B cell (primary cell): ENCODE results near the gene PCGF3. TPM values are rescaled to one million over a fixed set of nuclear protein-coding genes. Genes with fewer than 3 reads are reported as not detected.

Experiments used
- ATAC-seq: fragments of 200-7000 bp; cut with Tn5 transposase; one replicate; pipeline ENCODE4 v1.10.0; 2021; ENCODE audit warnings: low read depth, mild to moderate bottlenecking, moderate number of reproducible peaks, moderate library complexity
- CTCF ChIA-PET: fragments of 350-600 bp; sonication (Branson Sonifier 250); formaldehyde crosslinking; loops from one replicate; lab custom pipeline; 2021; ENCODE audit warnings: antibody characterized with exemption, inconsistent platforms; lab: Charles Lee
- POLR2A ChIA-PET: fragments of 350-600 bp; sonication (Branson Sonifier 250); formaldehyde crosslinking; loops from one replicate; lab custom pipeline; 2021; ENCODE audit warnings: antibody characterized with exemption; lab: Charles Lee
- DNase-seq: peaks from one replicate; pipeline ENCODE4 v3.0.0; 2013
- H2AFZ ChIP-seq: 2 replicates; pipeline ENCODE4 v1.6.1; 2012; ENCODE audit warnings: mild to moderate bottlenecking, low read depth, low read length; ENCODE audit not compliant: insufficient read depth, poor library complexity, severe bottlenecking
- H3K27ac ChIP-seq, 2 donors: 1 replicate in 1 of 2; 2 replicates in 1 of 2; pipeline ENCODE4 v1.5.1; 2012 to 2013; ENCODE audit warnings: low read length in 2 of 2, mild to moderate bottlenecking in 2 of 2, moderate library complexity in 1 of 2
- H3K27me3 ChIP-seq, 4 experiments: fragments of 200-600 bp in 1 of 4; sonication (generic) in 1 of 4; replicated peaks in 1 of 4; 1 replicate in 2 of 4; 2 replicates in 2 of 4; pipeline versions ENCODE4 v1.6.1 to v1.7.0; 2013 to 2016; ENCODE audit warnings: low read length in 3 of 4, mild to moderate bottlenecking in 2 of 4, mixed read lengths in 1 of 4, moderate library complexity in 1 of 4; ENCODE audit not compliant: insufficient read depth in 4 of 4, control insufficient read depth in 3 of 4; ENCODE audit errors: control extremely low read depth in 1 of 4
- H3K36me3 ChIP-seq, 2 experiments: replicated peaks in 1 of 2; 1 replicate in 1 of 2; 2 replicates in 1 of 2; pipeline versions ENCODE4 v1.6.1 to v1.7.1; 2013; ENCODE audit warnings: low read length in 1 of 2; ENCODE audit not compliant: insufficient read depth in 2 of 2, control insufficient read depth in 1 of 2; ENCODE audit errors: control extremely low read depth in 1 of 2, extremely low read depth in 1 of 2
- H3K4me1 ChIP-seq, 2 donors: fragments of 200-600 bp in 1 of 2; sonication (generic) in 1 of 2; 1 replicate in 1 of 2; 2 replicates in 1 of 2; pipeline versions ENCODE4 v1.5.1 to v1.6.1; 2013 to 2017; ENCODE audit warnings: low read length in 2 of 2; ENCODE audit not compliant: control insufficient read depth in 2 of 2, insufficient read depth in 2 of 2
- H3K4me2 ChIP-seq: replicated peaks from 2 replicates; pipeline ENCODE3; 2012; ENCODE audit warnings: mild to moderate bottlenecking, low read depth, low read length; ENCODE audit not compliant: poor library complexity, severe bottlenecking
- H3K4me3 ChIP-seq, 5 experiments: fragments of 200-600 bp in 1 of 5; sonication (generic) in 1 of 5; 1 replicate in 3 of 5; 2 replicates in 2 of 5; pipeline versions ENCODE4 v1.5.1 to v1.7.0; 2011 to 2016; ENCODE audit warnings: low read length in 4 of 5, mild to moderate bottlenecking in 4 of 5, low read depth in 2 of 5, control low read depth in 1 of 5, moderate library complexity in 1 of 5; ENCODE audit not compliant: insufficient read depth in 1 of 5; ENCODE audit errors: control extremely low read depth in 1 of 5, extremely low read depth in 1 of 5
- H3K79me2 ChIP-seq: fragments of 200-600 bp; sonication (generic); one replicate; pipeline ENCODE4 v1.6.0; 2016; ENCODE audit warnings: low read length; ENCODE audit not compliant: control insufficient read depth, insufficient read depth
- H3K9ac ChIP-seq: fragments of 200-600 bp; sonication (generic); 2 replicates; pipeline ENCODE4 v1.6.1; 2017; ENCODE audit warnings: mild to moderate bottlenecking, low read length, moderate library complexity
- H3K9me3 ChIP-seq, 3 donors: one replicate each; pipeline versions ENCODE4 v1.6.1 to v1.7.1; 2013; ENCODE audit warnings: low read length in 2 of 3; ENCODE audit not compliant: control insufficient read depth in 2 of 3, insufficient read depth in 1 of 3; ENCODE audit errors: control extremely low read depth in 1 of 3
- H4K20me1 ChIP-seq: 2 replicates; pipeline ENCODE4 v1.6.0; 2012; ENCODE audit warnings: mild to moderate bottlenecking, low read length; ENCODE audit not compliant: insufficient read depth, control insufficient read depth, poor library complexity, severe bottlenecking
- H3K27ac Mint-ChIP-seq: one replicate; pipeline ENCODE4 v1.8.0; 2021; ENCODE audit warnings: mixed read lengths
- H3K27me3 Mint-ChIP-seq: one replicate; pipeline ENCODE4 v1.8.0; 2021; ENCODE audit warnings: mixed read lengths
- H3K4me1 Mint-ChIP-seq: one replicate; pipeline ENCODE4 v1.8.0; 2021; ENCODE audit warnings: mixed read lengths
- H3K4me3 Mint-ChIP-seq: one replicate; pipeline ENCODE4 v1.8.0; 2021; ENCODE audit warnings: mixed read lengths
- H3K9me3 Mint-ChIP-seq: one replicate; pipeline ENCODE4 v1.8.0; 2022; ENCODE audit warnings: mixed read lengths; ENCODE audit not compliant: insufficient read depth
- EZH2 ChIP-seq: IDR thresholded peaks from 2 replicates; pipeline ENCODE4 v1.6.1; 2012; ENCODE audit warnings: borderline replicate concordance, low read depth, mild to moderate bottlenecking, moderate library complexity, low read length; ENCODE audit not compliant: insufficient read depth, poor library complexity, severe bottlenecking
- WGBS: methylation state at CpG from one replicate; pipeline ENCODE4 v1.1.5; 2013; ENCODE audit warnings: missing lambda C conversion rate; ENCODE audit not compliant: insufficient coverage; 5-methylcytosine and 5-hydroxymethylcytosine counted together
- intact Hi-C: fragments of 100-400 bp; cut with micrococcal nuclease; formaldehyde crosslinking; loops from one replicate; pipeline ENCODE4 v1.10.0; 2022
- polyA plus RNA-seq: library from polyadenylated mRNA; depleted of rRNA; stranded (reverse); fragments of >200 nt; gene quantifications from 2 replicates; pipeline ENCODE4 v1.2.3, GENCODE V29; 2012
- total RNA-seq, 2 donors: library from RNA; stranded (reverse); fragments of 120-200 nt in 1 of 2; gene quantifications; 1 replicate in 1 of 2; 2 replicates in 1 of 2; pipeline versions ENCODE4 v1.2.3 to v1.2.4, GENCODE V29; 2013 to 2022
- TF ChIP-seq, protein P1 (sequence below): fragments of 200-600 bp; IDR thresholded peaks from one replicate; pipeline ENCODE4 v1.8.0; 2022; ENCODE audit warnings: antibody characterized with exemption, mild to moderate bottlenecking

PCGF3 gene
- total and polyA plus RNA-seq, 2 donors (not counting 1 experiment from before 2014, with no cell fraction given): 65.7 to 90.3 TPM

DNA sequence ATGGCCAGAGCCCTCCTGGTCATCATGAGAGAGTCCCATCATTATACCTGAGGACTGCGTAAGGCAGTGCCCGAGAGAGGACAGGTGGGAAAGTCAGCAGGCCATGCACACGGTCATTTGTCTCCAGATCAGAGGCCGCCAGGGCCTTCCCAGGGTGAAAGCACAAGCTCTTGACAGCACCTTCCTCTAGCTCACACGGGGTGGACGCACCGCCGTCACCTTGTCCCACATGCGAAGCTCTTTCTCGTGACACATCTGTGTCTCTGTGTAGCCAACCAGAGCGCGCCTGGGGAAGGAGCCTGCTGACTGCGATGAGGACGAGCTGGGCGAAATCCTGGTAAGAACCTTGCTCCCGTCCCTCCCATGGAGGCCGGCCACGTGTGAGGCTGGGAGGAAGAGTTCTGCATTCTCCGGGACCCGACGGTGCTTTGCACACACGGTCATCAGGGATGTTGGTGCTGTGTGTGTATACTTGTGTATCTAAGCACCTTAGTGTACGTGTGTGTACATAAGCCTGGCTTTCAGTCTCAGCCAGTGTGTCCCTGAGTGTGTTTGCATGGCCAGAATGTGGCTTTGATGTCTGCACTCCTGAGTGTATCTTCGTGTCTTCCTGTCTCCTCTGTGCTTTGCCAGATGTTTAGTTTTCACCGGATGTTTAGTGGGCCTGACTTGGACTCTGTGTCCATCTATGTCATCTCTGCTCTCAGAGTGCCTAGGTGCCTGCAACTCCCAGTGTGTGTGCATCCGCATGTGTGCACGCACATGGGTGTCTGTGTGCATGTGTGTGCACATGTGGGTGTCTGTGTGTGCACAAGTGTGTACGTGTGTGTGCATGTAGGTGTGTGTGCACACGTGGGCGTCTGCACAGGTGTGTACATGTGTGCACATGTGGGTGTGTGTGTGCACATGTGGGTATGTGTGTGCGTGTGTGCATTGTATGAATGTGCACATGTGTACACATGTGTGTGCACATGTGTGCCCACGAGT, 46.7 kb upstream of the PCGF3 start:
- no peak overlapping the region for H2AFZ ChIP-seq
- ChIA-PET POLR2A (no interaction called here), CTCF (no interaction called here)
- H3K4me1 ChIP-seq: peaks cover 4 to 7% of the 10 kb centered on the region in 2 donors
- Mint-ChIP-seq H3K4me3 (no peak overlapping the region), H3K27ac (no peak overlapping the region), H3K9me3 (no peaks in the 10 kb centered on the region), H3K4me1 (peaks cover 3% of the 10 kb centered on the region), H3K27me3 (no peaks in the 10 kb centered on the region)
- no peak overlapping the region for H3K4me2 ChIP-seq
- DNase-seq (no peak), ATAC-seq (no peak)
- no peaks in the 10 kb centered on the region for H3K27me3 ChIP-seq
- no peak overlapping the region for H3K9ac ChIP-seq
- peaks cover 0 to 17% (median 0%) of the 10 kb centered on the region in 3 donors for H3K9me3 ChIP-seq
- 96% methylated on average over 31 of the region's 32 CpGs for WGBS
- H3K27ac ChIP-seq: no peak overlapping the region
- peaks cover 9% of the 10 kb centered on the region for H3K79me2 ChIP-seq
- H3K36me3 ChIP-seq: no peaks in the 10 kb centered on the region
- TF ChIP-seq, protein P1, sequence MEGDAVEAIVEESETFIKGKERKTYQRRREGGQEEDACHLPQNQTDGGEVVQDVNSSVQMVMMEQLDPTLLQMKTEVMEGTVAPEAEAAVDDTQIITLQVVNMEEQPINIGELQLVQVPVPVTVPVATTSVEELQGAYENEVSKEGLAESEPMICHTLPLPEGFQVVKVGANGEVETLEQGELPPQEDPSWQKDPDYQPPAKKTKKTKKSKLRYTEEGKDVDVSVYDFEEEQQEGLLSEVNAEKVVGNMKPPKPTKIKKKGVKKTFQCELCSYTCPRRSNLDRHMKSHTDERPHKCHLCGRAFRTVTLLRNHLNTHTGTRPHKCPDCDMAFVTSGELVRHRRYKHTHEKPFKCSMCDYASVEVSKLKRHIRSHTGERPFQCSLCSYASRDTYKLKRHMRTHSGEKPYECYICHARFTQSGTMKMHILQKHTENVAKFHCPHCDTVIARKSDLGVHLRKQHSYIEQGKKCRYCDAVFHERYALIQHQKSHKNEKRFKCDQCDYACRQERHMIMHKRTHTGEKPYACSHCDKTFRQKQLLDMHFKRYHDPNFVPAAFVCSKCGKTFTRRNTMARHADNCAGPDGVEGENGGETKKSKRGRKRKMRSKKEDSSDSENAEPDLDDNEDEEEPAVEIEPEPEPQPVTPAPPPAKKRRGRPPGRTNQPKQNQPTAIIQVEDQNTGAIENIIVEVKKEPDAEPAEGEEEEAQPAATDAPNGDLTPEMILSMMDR: no peak
- no peak for TF ChIP-seq EZH2
- H3K4me3 ChIP-seq: no peak overlapping the region
- intact Hi-C loops: no loop called here
- H4K20me1 ChIP-seq: no peaks in the 10 kb centered on the region

DNA sequence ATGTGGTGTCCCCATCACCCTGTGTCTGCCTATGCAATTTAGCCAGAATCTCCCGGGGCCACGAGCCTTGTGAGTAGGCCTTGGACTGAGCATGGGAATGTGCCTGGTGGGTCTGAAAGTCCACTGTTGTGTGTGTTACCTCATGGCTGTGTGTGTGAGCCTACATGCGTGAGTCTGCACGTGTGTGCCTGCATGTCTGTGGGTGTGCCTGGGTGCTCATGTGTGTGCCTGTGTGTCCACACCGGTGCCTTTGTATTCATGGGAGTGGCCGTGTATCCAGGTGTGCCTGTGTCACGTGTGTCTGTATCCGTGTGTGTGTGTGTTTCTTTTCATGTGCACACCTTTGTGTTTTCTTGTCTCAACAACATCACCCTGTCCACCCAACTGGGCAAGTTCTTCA, 45.8 kb upstream of the PCGF3 start:
- Histone ChIP-seq H4K20me1 (no peaks in the 10 kb centered on the region), H3K9me3 (peaks cover 0 to 17% (median 0%) of the 10 kb centered on the region in 3 donors), H2AFZ (no peak overlapping the region), H3K79me2 (peaks cover 9% of the 10 kb centered on the region), H3K4me1 (peaks cover 9 to 16% of the 10 kb centered on the region in 2 donors), H3K27me3 (no peaks in the 10 kb centered on the region), H3K4me2 (no peak overlapping the region), H3K36me3 (no peaks in the 10 kb centered on the region), H3K4me3 (no peak overlapping the region), H3K27ac (no peak overlapping the region), H3K9ac (no peak overlapping the region)
- ATAC-seq (no peak), DNase-seq (no peak)
- POLR2A ChIA-PET: no interaction called here
- no peak overlapping the region for H3K4me3 Mint-ChIP-seq
- CTCF ChIA-PET: no interaction called here
- H3K4me1 Mint-ChIP-seq: peaks cover 9% of the 10 kb centered on the region
- intact Hi-C loops: loop anchor here (5.0 kb wide), 1 partner anchor 323 kb away; the partner anchor contains the start of gene ZNF141
- no peaks in the 10 kb centered on the region for H3K9me3 Mint-ChIP-seq
- no peaks in the 10 kb centered on the region for H3K27me3 Mint-ChIP-seq
- WGBS: 100% methylated on average over 6 of the region's 8 CpGs
- no peak overlapping the region for H3K27ac Mint-ChIP-seq
- TF ChIP-seq EZH2: no peak
- TF ChIP-seq, protein P1: no peak
